Small intestine (tissue), 7 donors: ENCODE data around the gene TMEM170B. TPM values are rescaled to one million over a fixed set of nuclear protein-coding genes. Genes with fewer than 3 reads are reported as not detected.

Experiments
- DNase-seq, 2 donors: peaks; one replicate each; pipeline versions ENCODE4 v3.0.0 to v3.0.0-alpha.2; 2013
- FAIRE-seq: peaks from 2 replicates; lab custom pipeline; 2012; peaks lifted over from hg19 to GRCh38; lab: Jason Lieb, UNC
- H3K27ac ChIP-seq, 3 donors: one replicate each; pipeline ENCODE4 v1.5.1; 2013; ENCODE audit warnings: low read length in 2 of 3, mild to moderate bottlenecking in 2 of 3, control low read depth in 1 of 3, inconsistent platforms in 1 of 3, low read depth in 1 of 3, moderate library complexity in 1 of 3
- H3K27me3 ChIP-seq, 3 donors: one replicate each; pipeline ENCODE4 v1.6.1; 2013; ENCODE audit warnings: low read length in 3 of 3, inconsistent platforms in 1 of 3; ENCODE audit not compliant: control insufficient read depth in 3 of 3, insufficient read depth in 3 of 3
- H3K36me3 ChIP-seq, 3 donors: one replicate each; pipeline ENCODE4 v1.6.1; 2013; ENCODE audit warnings: low read length in 3 of 3, inconsistent platforms in 1 of 3, low read depth in 1 of 3, mild to moderate bottlenecking in 1 of 3, moderate library complexity in 1 of 3; ENCODE audit not compliant: control insufficient read depth in 3 of 3, insufficient read depth in 2 of 3
- H3K4me1 ChIP-seq, 3 donors: one replicate each; pipeline ENCODE4 v1.6.1; 2013; ENCODE audit warnings: low read length in 2 of 3, inconsistent platforms in 1 of 3, low read depth in 1 of 3, mild to moderate bottlenecking in 1 of 3, moderate library complexity in 1 of 3; ENCODE audit not compliant: control insufficient read depth in 3 of 3, insufficient read depth in 2 of 3
- H3K4me3 ChIP-seq, 3 donors: one replicate each; pipeline ENCODE4 v1.5.1; 2013; ENCODE audit warnings: low read length in 3 of 3, control low read depth in 1 of 3, inconsistent platforms in 1 of 3, low read depth in 1 of 3, mild to moderate bottlenecking in 1 of 3, moderate library complexity in 1 of 3
- H3K9me3 ChIP-seq, 2 donors: one replicate each; pipeline ENCODE4 v1.6.1; 2013; ENCODE audit warnings: low read depth in 1 of 2, low read length in 1 of 2; ENCODE audit not compliant: control insufficient read depth in 2 of 2, insufficient read depth in 1 of 2
- WGBS, 3 donors: extraction: QIAGEN DNeasy Blood & Tissue Kit; methylation state at CpG; one replicate each; pipeline ENCODE4 v1.1.7; 2013; 5-methylcytosine and 5-hydroxymethylcytosine counted together
- polyA plus RNA-seq, 4 donors: library from polyadenylated mRNA; stranded (reverse) in 3 of 4; unstranded in 1 of 4; fragments of 200-250 nt in 3 of 4; fragments of 120-200 nt in 1 of 4; gene quantifications; one replicate each; pipeline versions ENCODE4 v1.2.1 to v1.2.3, GENCODE V29; 2013
- donor health status: healthy with polysubstance abuse.
- donor health status: control.
- donor health status: control.
- donor health status: Bipolar disorder and iron deficiency.
- donor health status: healthy.

The TMEM170B gene
- polyA plus RNA-seq, 4 donors, result under 0.01 to 3.6 (median 0.78) TPM

GRCh38 chr6:11496152-11497060, 41.1 kb upstream of the TMEM170B start:
- Histone ChIP-seq H3K4me3 (no peak overlapping the region), H3K36me3 (no peaks in the 10 kb centered on the region), H3K9me3 (peaks cover 0 to 2% of the 10 kb centered on the region in 2 donors), H3K4me1 (no peaks in the 10 kb centered on the region), H3K27me3 (no peaks in the 10 kb centered on the region), H3K27ac (no peak overlapping the region)
- FAIRE-seq, result no peak
- WGBS, 3 donors, result 27 to 35% (median 31%) methylated on average over 12 of the region's 12 CpGs
- peak; percentile 81 to 82 for DNase-seq

GRCh38 chr6:11497107-11497506, 40.4 kb upstream of the TMEM170B start:
- H3K27me3 ChIP-seq, result no peaks in the 10 kb centered on the region
- H3K4me1 ChIP-seq, result no peaks in the 10 kb centered on the region
- H3K9me3 ChIP-seq, result peaks cover 0 to 2% of the 10 kb centered on the region in 2 donors
- 92 to 94% (median 92%) methylated on average over 9 of the region's 9 CpGs for WGBS, 3 donors
- H3K36me3 ChIP-seq, result no peaks in the 10 kb centered on the region
- no peak for DNase-seq
- no peak for FAIRE-seq
- no peak overlapping the region for H3K4me3 ChIP-seq
- no peak overlapping the region for H3K27ac ChIP-seq

GRCh38 chr6:11497881-11498280, 39.7 kb upstream of the TMEM170B start:
- H3K4me1 ChIP-seq, result no peaks in the 10 kb centered on the region
- H3K9me3 ChIP-seq, result peaks cover 0 to 2% of the 10 kb centered on the region in 2 donors
- 67 to 79% (median 77%) methylated on average over 1 of the region's 1 CpG for WGBS, 3 donors
- no peaks in the 10 kb centered on the region for H3K27me3 ChIP-seq
- no peaks in the 10 kb centered on the region for H3K36me3 ChIP-seq
- FAIRE-seq (no peak), DNase-seq (peak in 1 of 2 donors; percentile 56)
- H3K27ac ChIP-seq, result no peak overlapping the region
- no peak overlapping the region for H3K4me3 ChIP-seq

GRCh38 chr6:11500008-11500407, 37.5 kb upstream of the TMEM170B start:
- WGBS, 3 donors, result 87 to 88% (median 87%) methylated on average over 2 of the region's 2 CpGs

GRCh38 chr6:11509471-11509870, 28.1 kb upstream of the TMEM170B start:
- Histone ChIP-seq H3K9me3 (no peaks in the 10 kb centered on the region), H3K4me1 (no peaks in the 10 kb centered on the region), H3K27ac (no peak overlapping the region), H3K36me3 (no peaks in the 10 kb centered on the region), H3K27me3 (peaks cover 0 to 3% (median 0%) of the 10 kb centered on the region in 3 donors), H3K4me3 (no peak overlapping the region)
- DNase-seq, result no peak
- no peak for FAIRE-seq
- 92 to 98% (median 97%) methylated on average over 3 of the region's 3 CpGs for whole genome bisulfite sequencing, 3 donors

More at GRCh38 chr6:11500008-11500407, 37.5 kb upstream of the TMEM170B start:
- DNase-seq (no peak), FAIRE-seq (no peak)
- Histone ChIP-seq H3K27ac (no peak overlapping the region), H3K4me3 (no peak overlapping the region), H3K9me3 (peaks cover 0 to 2% of the 10 kb centered on the region in 2 donors), H3K36me3 (no peaks in the 10 kb centered on the region), H3K4me1 (no peaks in the 10 kb centered on the region), H3K27me3 (no peaks in the 10 kb centered on the region)

GRCh38 chr6:11514672-11515071, 22.9 kb upstream of the TMEM170B start:
- Histone ChIP-seq H3K27ac (no peak overlapping the region), H3K4me1 (no peaks in the 10 kb centered on the region), H3K9me3 (no peaks in the 10 kb centered on the region), H3K4me3 (no peak overlapping the region), H3K36me3 (no peaks in the 10 kb centered on the region), H3K27me3 (peaks cover 0 to 3% (median 0%) of the 10 kb centered on the region in 3 donors)
- no peak for FAIRE-seq
- WGBS, 3 donors, result 44 to 77% (median 76%) methylated on average over 3 of the region's 3 CpGs
- no peak for DNase-seq

- no peaks in the 10 kb centered on the region for H3K9me3 ChIP-seq
- H3K4me1 ChIP-seq, result no peaks in the 10 kb centered on the region
- H3K27ac ChIP-seq, result no peak overlapping the region
- no peak for DNase-seq
- no peak overlapping the region for H3K4me3 ChIP-seq
- H3K27me3 ChIP-seq, result peaks cover 0 to 3% (median 0%) of the 10 kb centered on the region in 3 donors
- no peaks in the 10 kb centered on the region for H3K36me3 ChIP-seq
- WGBS, 3 donors, result 70 to 74% (median 73%) methylated on average over 3 of the region's 3 CpGs
- no peak for FAIRE-seq
Measured at GRCh38 chr6:11515763-11516162, 21.8 kb upstream of the TMEM170B start.

- no peak overlapping the region for H3K27ac ChIP-seq
- H3K4me1 ChIP-seq, result no peaks in the 10 kb centered on the region
- H3K36me3 ChIP-seq, result no peaks in the 10 kb centered on the region
- H3K27me3 ChIP-seq, result no peaks in the 10 kb centered on the region
- WGBS, 3 donors, result 92 to 94% (median 92%) methylated on average over 4 of the region's 4 CpGs
- DNase-seq (peak in 1 of 2 donors; percentile 40), FAIRE-seq (no peak)
- H3K9me3 ChIP-seq, result no peaks in the 10 kb centered on the region
- no peak overlapping the region for H3K4me3 ChIP-seq
Measured at GRCh38 chr6:11522812-11523605, 14.5 kb upstream of the TMEM170B start.
